GM21526 (cell line): ENCODE measurements around the gene ARHGAP15.
A peak's percentile ranks its signal among the peaks of the same experiment; 100 is the strongest.

Experiments used
- ATAC-seq: cut with Tn5 transposase; IDR thresholded peaks from one replicate; pipeline ENCODE4 v1.9.1; 2021; ENCODE audit warnings: moderate library complexity; ENCODE audit not compliant: unreplicated experiment, low FRiP score

The ARHGAP15 gene

DNA sequence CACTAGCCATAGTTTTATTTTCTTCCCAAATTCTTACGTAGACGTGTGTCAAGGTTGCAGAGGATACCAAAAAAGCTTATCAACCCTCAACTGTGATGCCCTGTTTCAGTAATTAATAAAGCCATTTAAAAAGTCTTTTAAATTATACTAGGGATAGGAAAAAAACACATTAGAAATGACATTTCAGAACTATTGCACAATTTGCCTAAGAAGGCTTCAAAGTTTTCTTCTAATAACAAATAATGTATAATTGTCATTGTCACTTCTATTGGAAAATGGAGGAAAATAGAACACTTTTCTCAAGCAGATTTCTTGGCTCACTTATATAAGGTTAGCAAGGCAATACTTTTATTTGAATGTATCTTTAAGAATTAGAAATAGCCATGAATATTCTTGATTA is 253.8 kb downstream of the ARHGAP15 start:
- ATAC-seq = no peak

DNA sequence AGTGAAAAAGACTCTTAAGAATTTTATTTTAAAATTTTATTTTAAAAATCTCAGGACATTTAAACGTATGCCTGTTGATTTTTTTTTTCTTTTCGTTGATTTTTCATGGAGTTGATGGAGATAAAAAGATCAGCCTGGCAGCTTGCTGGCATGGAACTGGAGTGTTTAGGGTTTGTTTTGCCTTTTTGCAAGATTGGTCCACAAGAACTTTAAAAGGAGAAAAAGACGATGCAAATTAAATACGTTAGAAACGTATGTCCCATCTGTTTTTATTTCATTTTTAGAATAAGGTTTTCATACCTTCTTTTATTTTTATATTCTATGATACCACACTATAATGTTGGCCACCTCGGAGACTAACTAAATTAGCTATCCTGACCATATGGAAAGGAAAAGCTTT is 254.9 kb downstream of the ARHGAP15 start:
- ATAC-seq = no peak

DNA sequence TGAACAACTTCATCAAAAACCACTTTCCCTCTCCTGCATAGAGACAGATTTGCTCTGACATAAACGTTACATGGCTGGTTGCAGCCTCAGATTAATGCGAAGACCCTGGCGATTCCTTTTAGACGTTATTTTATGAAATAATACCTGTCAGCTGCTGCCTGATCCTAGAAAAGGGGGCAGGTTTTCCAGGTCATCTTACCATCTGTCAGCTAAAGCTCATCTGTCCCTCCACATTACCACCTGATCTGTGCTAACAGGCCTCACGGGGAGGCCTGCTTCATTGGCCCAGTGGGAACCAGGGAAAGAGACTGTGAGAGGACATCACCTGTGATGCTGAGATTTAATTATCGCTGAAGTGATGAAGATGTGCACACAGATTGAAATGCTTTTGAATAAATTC is 261.0 kb downstream of the ARHGAP15 start:
- ATAC-seq = no peak

- no peak for ATAC-seq
Observed at GRCh38 chr2:143392358-143392757, 263.1 kb downstream of the ARHGAP15 start.

DNA sequence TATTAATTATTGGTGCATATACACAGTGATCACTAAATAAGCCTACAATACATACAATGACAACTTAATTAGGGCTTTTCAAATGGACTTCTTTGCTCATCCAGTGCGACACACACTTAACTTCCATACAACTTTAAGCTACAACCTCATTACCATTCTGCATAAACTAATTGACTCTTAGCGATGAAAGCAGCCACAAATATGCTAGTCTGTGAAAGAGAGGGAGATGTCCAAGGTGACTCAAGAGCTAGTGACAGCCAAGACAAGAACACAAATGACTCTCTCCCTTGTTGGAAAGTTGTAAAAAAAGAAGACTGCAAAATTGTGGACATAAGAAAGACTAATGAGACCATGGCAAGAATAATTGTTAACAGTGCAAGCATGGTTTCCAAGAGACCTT is 264.8 kb downstream of the ARHGAP15 start:
- ATAC-seq = no peak

GRCh38 chr2:143397884-143398614 is 268.8 kb downstream of the ARHGAP15 start:
- ATAC-seq = peak; percentile 68

DNA sequence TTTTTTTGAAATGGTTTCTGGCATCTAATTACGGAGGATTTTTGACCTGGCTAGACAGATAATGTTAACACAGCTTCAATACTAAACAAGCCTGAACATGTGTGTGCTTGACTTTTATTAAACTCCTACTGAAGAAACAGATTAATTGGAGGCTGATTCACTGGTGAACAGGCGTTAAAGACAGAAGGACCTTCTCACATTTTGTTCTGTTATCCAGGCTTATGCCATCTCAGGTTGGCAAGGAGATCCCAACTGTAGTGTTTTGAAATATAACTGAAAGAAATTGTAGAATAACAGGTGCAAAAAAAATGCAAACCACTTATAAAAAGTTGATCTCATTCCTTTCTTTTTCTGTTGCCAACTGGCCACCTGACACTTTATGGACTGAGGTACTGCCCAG is 269.6 kb downstream of the ARHGAP15 start:
- no peak for ATAC-seq

GRCh38 chr2:143399631-143400069 is 270.4 kb downstream of the ARHGAP15 start:
- no peak for ATAC-seq

DNA sequence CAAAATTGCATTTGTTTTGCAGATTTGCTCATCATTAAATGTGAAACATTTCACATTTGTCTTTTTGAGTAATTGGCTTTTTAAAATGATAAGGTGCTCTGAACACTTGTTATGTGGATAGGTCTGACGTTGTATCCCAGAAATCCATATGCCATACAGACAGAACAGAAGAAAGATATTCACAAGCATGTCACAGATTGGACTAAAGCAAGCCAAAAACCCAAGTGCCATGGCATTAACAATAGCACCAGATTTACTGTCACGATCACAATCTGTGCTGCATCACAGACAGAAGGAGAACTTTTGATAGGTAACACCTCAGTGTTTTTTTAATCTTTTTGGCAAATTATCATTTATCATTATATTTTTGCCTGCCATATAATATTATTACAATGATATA is 272.6 kb downstream of the ARHGAP15 start:
- ATAC-seq = no peak

- no peak for ATAC-seq
Observed at GRCh38 chr2:143402451-143402850, 273.2 kb downstream of the ARHGAP15 start.

DNA sequence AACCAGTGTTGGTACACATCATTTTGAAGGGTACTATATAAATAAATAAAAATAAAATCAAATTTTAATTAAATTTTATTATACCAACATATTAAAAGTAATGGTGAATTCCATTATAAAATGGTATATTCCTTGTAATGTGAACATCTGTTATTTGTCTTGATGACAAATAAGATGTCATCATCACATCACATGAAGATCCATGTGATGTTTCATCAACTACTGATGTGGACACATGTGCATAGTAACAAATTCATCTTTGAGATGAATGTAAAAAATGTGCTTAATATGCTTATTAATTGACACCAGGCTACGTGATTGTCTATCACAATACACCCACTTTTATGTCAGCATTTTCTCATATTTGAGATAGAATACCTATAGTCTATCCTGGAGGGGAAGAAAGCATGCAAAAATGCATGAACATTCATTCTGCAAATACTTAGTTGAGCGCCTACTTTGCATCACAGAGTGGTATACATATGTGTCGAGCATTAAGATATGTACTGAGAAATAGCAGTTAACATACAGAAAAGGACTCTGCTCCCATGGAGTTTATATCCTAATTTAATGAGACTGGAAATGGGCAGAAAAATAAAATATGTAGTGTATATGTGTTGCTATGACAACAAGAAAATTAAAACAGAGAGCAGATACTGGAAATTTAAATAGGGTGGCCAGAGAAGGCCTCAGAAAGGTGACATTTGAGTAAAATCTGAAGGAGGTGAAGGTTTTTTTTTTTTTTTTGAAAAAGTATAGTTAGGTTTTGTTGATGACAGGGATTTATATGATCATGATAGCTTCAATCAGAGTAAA is 281.1 kb downstream of the ARHGAP15 start:
- ATAC-seq = no peak

GRCh38 chr2:143415571-143415970 is 286.4 kb downstream of the ARHGAP15 start:
- ATAC-seq = no peak

GRCh38 chr2:143417428-143417827 is 288.2 kb downstream of the ARHGAP15 start:
- ATAC-seq = no peak

GRCh38 chr2:143420313-143420712 is 291.1 kb downstream of the ARHGAP15 start:
- no peak for ATAC-seq

DNA sequence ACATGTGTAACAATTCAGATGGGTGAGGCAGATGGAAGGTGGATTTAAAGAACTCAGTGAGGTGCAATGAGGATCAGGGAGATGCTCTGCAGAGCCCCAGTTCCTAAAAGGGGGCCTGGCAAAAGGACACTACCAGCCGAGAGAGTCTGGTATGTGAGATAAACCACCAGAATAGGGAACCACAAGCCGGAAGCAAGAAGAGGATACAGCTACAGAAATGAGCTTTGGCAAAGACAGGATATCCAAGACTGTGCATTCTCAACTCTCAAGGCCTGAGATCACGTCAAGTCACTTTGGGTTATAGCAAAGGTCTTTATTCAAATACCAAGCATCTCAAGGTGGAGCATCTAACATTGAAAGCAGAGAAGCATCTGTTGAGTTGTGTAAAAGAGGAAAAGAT is 293.5 kb downstream of the ARHGAP15 start:
- ATAC-seq = peak; percentile 81

GRCh38 chr2:143425896-143426295 is 296.7 kb downstream of the ARHGAP15 start:
- ATAC-seq = no peak

- no peak for ATAC-seq
Observed at GRCh38 chr2:143426296-143426695, 297.1 kb downstream of the ARHGAP15 start.

- ATAC-seq = no peak
Observed at GRCh38 chr2:143428700-143429099, 299.5 kb downstream of the ARHGAP15 start.

GRCh38 chr2:143429932-143430679 is 300.9 kb downstream of the ARHGAP15 start:
- ATAC-seq = no peak

DNA sequence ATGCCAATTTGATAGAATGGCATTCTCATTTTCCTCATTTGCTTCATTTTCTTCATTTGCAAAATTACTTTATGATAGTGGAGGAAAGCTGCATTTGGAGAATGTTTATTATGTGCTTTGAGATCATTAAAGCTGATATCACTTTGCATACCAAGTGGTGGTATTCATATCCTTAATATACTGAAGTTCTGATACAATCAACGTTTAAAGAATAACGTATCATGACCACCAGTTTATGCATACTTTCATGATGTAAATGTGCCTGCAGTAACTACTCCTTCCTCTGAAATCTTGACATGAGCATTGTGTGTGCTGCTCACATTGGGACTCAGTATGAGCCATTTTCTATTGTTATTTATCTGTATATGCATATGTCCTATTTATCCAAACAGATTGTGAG is 302.1 kb downstream of the ARHGAP15 start:
- no peak for ATAC-seq

DNA sequence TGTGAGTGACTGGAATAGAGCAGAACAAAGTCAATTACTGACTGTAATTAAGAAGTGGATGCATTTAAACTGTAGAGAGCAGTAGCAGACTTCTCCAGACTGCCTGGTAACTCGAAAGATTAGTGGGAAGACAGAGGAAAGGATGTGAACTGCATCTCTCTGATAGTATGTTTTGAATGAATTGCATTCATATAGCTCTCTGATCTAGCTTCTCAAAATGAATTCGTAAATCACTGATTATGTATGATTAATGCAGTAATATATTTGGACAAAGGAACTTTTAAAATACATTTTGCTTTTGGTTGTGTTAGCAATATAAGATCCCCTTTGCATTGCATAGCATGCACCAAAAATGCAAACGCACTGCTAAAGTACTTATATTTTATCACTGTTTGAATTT is 304.0 kb downstream of the ARHGAP15 start:
- ATAC-seq = no peak
